ENCODE results near the gene WDR83.
"Not testable (repeated sequence)": the region's sequence is repeated elsewhere in the genome, so short reads cannot be mapped to it uniquely, and the experiment has no call there.

WDR83 gene

GRCh38 chr19:12687496-12688196 is 21.0 kb downstream of the WDR83 start, which contains the start of gene GNG14:
TSS of gene GNG14 (plus strand) at chr19:12687998. CDS start at chr19:12688049, 51 bp downstream.
- DNase-seq (ENCODE audit: low read depth, low spot score) = no peak

DNA sequence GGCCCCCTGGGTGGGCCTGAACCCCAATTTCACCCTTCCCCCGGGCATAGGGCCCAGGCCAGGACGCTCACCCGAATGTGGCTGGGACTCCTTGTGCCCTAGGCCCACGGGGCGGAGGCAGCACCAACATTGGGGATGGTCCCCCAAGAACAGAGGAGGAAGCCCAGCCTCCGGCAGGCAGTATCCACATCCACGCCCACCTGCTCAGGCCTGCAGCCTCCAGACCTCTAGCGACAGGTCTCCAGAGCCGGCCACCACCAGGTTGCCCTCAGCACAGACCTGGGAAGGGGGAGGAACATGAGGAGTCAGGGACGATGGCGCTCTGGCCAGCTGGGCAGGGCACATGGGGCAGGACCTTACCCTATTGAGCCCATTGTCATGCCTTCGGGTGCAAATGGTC is 22.4 kb downstream of the WDR83 start:
- DNase-seq (ENCODE audit: low read depth, low spot score) = no peak

GRCh38 chr19:12689581-12690216 is 23.1 kb downstream of the WDR83 start:
- no peak for DNase-seq (ENCODE audit: low read depth, low spot score)

GRCh38 chr19:12692960-12693359 is 26.4 kb downstream of the WDR83 start:
- no peak for DNase-seq (ENCODE audit: low read depth, low spot score)

GRCh38 chr19:12694641-12695040 is 28.0 kb downstream of the WDR83 start:
- no peak for DNase-seq (ENCODE audit: low read depth, low spot score)

DNA sequence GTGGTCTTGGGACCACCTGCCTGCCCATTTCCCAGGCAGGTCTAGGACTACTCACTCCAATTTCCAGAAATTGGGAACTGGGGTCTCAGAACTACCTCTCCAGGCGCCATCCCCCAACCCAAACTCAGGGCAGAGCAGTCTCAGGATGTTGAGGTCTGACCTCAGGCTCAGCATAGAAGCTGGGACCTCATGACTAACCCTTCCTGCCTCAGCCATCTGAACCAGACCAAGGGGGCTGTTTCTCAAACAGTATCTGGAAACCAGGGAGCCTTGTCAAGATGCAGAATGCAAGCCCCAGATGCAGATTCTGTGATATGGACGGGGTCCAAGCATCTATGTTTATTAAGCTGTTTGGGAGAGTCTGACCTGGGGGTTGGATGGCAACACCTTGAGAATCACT is 28.5 kb downstream of the WDR83 start:
- no peak for DNase-seq (ENCODE audit: low read depth, low spot score)

DNA sequence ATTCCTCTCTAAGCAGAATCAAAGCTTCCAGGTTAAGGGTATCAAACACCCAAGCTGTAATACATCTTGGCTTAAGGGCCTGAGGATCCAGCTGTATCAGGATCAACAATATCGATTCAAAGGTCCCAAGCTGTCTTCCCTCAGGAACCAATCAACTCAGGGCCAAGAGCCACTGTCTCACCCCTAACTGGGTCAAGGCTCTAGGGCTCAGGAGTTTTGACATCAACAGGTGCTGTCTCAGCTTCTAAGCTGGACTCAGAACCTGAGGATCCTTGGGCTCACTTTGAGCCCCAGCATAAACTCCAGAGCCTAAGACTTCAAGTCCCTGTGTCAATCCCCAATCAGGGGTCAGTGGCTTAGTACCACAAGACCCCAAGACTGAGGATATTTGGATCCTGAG is 28.9 kb downstream of the WDR83 start:
- DNase-seq (ENCODE audit: low read depth, low spot score) = no peak

- DNase-seq (ENCODE audit: low read depth, low spot score) = no peak
Measured at GRCh38 chr19:12695997-12696365, 29.4 kb downstream of the WDR83 start.

- DNase-seq (ENCODE audit: low read depth, low spot score) = peak; percentile 89
Measured at GRCh38 chr19:12696366-12697335, 30.0 kb downstream of the WDR83 start, which contains the start of gene FBXW9. TSS of gene FBXW9 (minus strand) at chr19:12696631. CDS start at chr19:12696581, 50 bp downstream.

DNA sequence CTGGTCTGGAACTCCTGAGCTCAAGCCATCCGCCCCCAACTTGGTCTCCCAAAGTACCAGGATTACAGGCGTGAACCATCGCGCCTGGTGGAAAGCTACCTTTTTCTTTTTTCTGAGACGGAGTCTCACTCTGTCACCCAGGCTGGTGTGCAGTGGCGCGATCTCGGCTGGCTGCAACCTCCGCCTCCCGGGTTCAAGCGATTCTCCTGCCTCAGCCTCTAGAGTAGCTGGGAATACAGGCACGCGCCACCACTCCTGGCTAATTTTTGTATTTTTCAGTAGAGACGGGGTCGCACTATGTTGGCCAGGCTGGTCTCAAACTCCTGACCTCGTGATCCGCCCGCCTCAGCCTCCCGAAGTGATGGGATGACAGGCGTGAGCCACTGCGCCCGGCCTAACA is 30.8 kb downstream of the WDR83 start:
- DNase-seq (ENCODE audit: low read depth, low spot score) = not testable (repeated sequence)

DNA sequence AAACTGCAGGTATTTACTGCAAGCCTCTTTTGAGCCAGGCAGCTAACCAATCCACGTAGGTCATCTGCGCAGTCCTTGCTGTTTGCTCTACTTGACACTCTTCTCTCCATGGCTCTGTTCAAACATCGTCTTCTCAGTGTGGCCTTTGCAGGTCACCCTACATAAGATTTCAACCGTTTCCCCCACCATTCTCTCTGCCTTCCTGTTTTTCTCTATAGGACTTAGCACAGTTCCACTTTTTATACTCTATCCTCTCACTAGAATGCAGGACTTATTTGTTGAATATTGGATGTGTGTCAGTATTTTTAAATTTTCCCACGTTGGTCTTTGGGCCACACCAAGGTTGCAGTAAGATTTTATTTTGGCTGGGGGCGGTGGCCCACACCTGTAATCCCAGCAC is 31.5 kb downstream of the WDR83 start:
- DNase-seq (ENCODE audit: low read depth, low spot score) = no peak

- no peak for DNase-seq (ENCODE audit: low read depth, low spot score)
Measured at GRCh38 chr19:12701596-12702282, 35.1 kb downstream of the WDR83 start.

GRCh38 chr19:12703046-12703445 is 36.4 kb downstream of the WDR83 start:
- DNase-seq (ENCODE audit: low read depth, low spot score) = no peak

GRCh38 chr19:12705169-12705568 is 38.6 kb downstream of the WDR83 start:
- DNase-seq (ENCODE audit: low read depth, low spot score) = no peak

GRCh38 chr19:12705654-12706331 is 39.2 kb downstream of the WDR83 start:
- no peak for DNase-seq (ENCODE audit: low read depth, low spot score)

DNA sequence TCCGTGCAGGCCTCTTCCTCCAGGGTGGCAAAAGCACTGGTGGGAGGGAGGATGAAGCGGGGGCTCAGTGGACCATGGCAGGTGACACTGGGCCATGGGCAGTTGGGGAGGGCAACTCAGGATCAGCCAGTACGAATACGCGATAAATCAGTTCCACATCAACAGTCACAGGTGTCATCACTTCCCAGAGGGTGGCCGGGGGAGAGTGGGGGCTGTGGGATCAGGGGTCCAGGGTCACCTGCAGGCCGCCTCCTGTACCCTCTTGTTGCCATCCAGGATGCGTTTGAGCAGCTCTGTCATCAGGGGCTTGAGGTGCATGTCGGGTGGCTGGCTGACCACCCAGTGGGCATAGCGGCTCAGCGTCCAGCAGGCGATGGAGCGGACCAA is 39.7 kb downstream of the WDR83 start:
- DNase-seq (ENCODE audit: low read depth, low spot score) = no peak

GRCh38 chr19:12708641-12709040 is 42.0 kb downstream of the WDR83 start:
- DNase-seq (ENCODE audit: low read depth, low spot score) = no peak

DNA sequence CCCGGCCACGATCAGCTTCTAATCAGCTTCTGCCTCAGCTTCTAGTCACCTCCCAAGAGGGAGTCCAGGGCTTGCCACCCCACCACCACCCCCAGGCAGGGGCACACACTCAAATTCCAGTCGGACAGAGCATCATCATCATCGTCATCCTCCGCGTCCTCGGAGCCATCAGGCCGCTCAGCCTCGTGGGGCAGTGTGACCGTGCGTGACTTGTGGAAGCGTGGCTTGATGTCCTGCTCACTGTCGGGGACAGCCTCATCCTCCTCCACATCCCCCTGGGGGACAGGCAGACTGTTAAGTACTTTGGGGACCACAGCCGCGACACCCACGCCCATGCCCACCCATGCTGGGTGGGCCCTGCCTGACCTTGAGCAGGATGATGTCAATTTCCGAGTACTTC is 44.6 kb downstream of the WDR83 start:
- no peak for DNase-seq (ENCODE audit: low read depth, low spot score)

- DNase-seq (ENCODE audit: low read depth, low spot score) = not testable (repeated sequence)
Measured at GRCh38 chr19:12712077-12712476, 45.5 kb downstream of the WDR83 start.

DNA sequence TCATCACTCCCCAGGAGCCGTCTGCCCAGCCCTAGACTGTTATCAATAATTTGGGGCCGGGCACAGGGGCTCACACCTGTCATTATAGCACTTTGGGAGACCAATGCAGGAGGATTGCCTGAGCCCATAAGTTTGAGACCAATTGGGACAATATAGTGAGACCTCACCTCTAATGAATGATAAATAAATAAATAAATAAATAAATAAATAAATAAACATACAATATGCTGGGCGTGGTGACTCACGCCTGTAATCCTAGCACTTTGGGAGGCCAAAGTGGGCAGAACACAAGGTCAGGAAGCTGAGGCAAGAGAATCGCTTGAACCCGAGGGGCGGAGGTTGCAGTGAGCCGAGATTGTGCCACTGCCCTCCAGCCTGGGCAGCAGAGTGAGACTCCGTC is 46.7 kb downstream of the WDR83 start:
- not testable (repeated sequence) for DNase-seq (ENCODE audit: low read depth, low spot score)

DNA sequence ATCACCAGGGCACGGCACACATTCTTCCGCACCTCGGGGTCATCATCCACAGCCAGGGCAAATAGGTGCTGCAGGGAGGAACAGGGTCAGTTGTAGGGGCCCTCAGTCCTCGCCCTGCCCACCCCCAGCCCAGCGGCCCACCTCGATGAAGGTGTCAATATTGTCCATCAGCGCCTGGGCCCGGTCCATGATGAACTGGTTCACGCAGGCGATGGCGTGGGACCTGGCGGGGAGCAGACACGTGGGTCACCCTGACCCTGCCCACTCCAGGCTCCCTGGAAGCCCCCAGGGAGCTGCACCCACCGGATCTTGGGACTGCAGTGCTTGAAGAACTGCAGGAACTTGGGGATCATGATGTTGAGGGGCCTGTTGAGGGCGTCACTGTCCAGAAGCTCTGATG is 48.5 kb downstream of the WDR83 start:
- DNase-seq (ENCODE audit: low read depth, low spot score) = no peak
